ENCODE data around the gene OR10A4.

The OR10A4 gene

DNA sequence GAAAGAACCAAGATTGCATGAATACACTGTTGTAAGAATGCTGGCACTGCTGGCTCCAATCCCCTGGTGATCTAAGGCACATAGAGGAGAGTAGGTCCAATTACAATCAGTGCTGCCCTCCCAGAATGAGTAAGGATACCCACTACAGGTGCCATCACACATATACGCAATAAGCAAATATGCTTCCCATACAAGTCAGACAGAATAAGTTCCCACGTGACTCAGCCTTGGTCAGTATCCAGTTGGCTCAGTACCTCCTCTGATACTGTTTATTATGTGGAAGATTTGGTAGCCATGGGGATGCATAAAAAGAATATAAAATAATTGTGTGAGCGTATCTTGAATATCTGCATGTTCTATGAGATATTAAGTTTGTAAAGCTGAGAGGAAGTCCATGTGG, 35.5 kb downstream of the OR10A4 start:
- Histone ChIP-seq H3K9me3 (ENCODE audit: control insufficient read depth, low read length) (no peaks in the 10 kb centered on the region), H3K14ac (ENCODE audit: low read length in 2 of 2) (no peak overlapping the region), H2BK120ac (ENCODE audit: low read depth, low read length) (no peak overlapping the region), H3K27me3 (ENCODE audit: control insufficient read depth in 1 of 2, insufficient read depth in 1 of 2, low read length in 2 of 2) (no peaks in the 10 kb centered on the region), H3K23ac (ENCODE audit: low read length in 2 of 2) (no peak overlapping the region), H2BK5ac (ENCODE audit: low read depth, low read length, poor library complexity, severe bottlenecking) (no peak overlapping the region), H2AFZ (ENCODE audit: low read depth, low read length) (no peak overlapping the region), H3K27ac (ENCODE audit: low read length, poor library complexity, severe bottlenecking) (no peak overlapping the region), H3K79me1 (replicated peaks; ENCODE audit: low read length, poor library complexity, severe bottlenecking) (no peaks in the 10 kb centered on the region), H4K91ac (ENCODE audit: low read length) (no peak overlapping the region), H2BK15ac (ENCODE audit: low read depth, poor library complexity, severe bottlenecking) (no peak overlapping the region), H3K4me3 (ENCODE audit: insufficient read depth in 1 of 2, low read depth in 1 of 2, low read length in 2 of 2) (no peak overlapping the region), H3K4me2 (ENCODE audit: low read length, poor library complexity, severe bottlenecking) (no peak overlapping the region), H3K4me1 (ENCODE audit: control insufficient read depth, insufficient read depth, low read depth, low read length) (no peaks in the 10 kb centered on the region), H2AK5ac (ENCODE audit: low read length, severe bottlenecking) (no peak overlapping the region), H4K8ac (ENCODE audit: low read length) (no peak overlapping the region), H3K36me3 (ENCODE audit: control insufficient read depth in 1 of 2, insufficient read depth in 2 of 2, low read depth in 1 of 2, low read length in 2 of 2) (no peaks in the 10 kb centered on the region), H3K9ac (ENCODE audit: low read length) (no peak overlapping the region), H3K18ac (ENCODE audit: low read depth in 1 of 2, low read length in 2 of 2) (no peak overlapping the region), H2BK12ac (ENCODE audit: low read length in 2 of 2) (no peak overlapping the region), H3K4ac (ENCODE audit: low read depth in 1 of 2, low read length in 2 of 2) (no peak overlapping the region)
- WGBS: 94% methylated on average over 2 of the region's 3 CpGs
- DNase-seq: no peak

- 67% methylated on average over 1 of the region's 2 CpGs for WGBS
- no peak for DNase-seq
- Histone ChIP-seq H3K9me3 (ENCODE audit: control insufficient read depth, low read length) (no peaks in the 10 kb centered on the region), H3K4me3 (ENCODE audit: insufficient read depth in 1 of 2, low read depth in 1 of 2, low read length in 2 of 2) (no peak overlapping the region), H2BK15ac (ENCODE audit: low read depth, poor library complexity, severe bottlenecking) (no peak overlapping the region), H2BK12ac (ENCODE audit: low read length in 2 of 2) (no peak overlapping the region), H3K4ac (ENCODE audit: low read depth in 1 of 2, low read length in 2 of 2) (no peak overlapping the region), H3K4me1 (ENCODE audit: control insufficient read depth, insufficient read depth, low read depth, low read length) (no peaks in the 10 kb centered on the region), H3K79me1 (replicated peaks; ENCODE audit: low read length, poor library complexity, severe bottlenecking) (no peaks in the 10 kb centered on the region), H3K27ac (ENCODE audit: low read length, poor library complexity, severe bottlenecking) (no peak overlapping the region), H2BK120ac (ENCODE audit: low read depth, low read length) (no peak overlapping the region), H3K23ac (ENCODE audit: low read length in 2 of 2) (no peak overlapping the region), H4K91ac (ENCODE audit: low read length) (no peak overlapping the region), H3K36me3 (ENCODE audit: control insufficient read depth in 1 of 2, insufficient read depth in 2 of 2, low read depth in 1 of 2, low read length in 2 of 2) (no peaks in the 10 kb centered on the region), H3K18ac (ENCODE audit: low read depth in 1 of 2, low read length in 2 of 2) (no peak overlapping the region), H3K14ac (ENCODE audit: low read length in 2 of 2) (no peak overlapping the region), H3K4me2 (ENCODE audit: low read length, poor library complexity, severe bottlenecking) (no peak overlapping the region), H2AK5ac (ENCODE audit: low read length, severe bottlenecking) (no peak overlapping the region), H3K9ac (ENCODE audit: low read length) (no peak overlapping the region), H3K27me3 (ENCODE audit: control insufficient read depth in 1 of 2, insufficient read depth in 1 of 2, low read length in 2 of 2) (no peaks in the 10 kb centered on the region), H2AFZ (ENCODE audit: low read depth, low read length) (no peak overlapping the region), H4K8ac (ENCODE audit: low read length) (no peak overlapping the region), H2BK5ac (ENCODE audit: low read depth, low read length, poor library complexity, severe bottlenecking) (no peak overlapping the region)
These were observed 43.3 kb downstream of the OR10A4 start for GRCh38 chr11:6919698-6920097.

- DNase-seq: no peak
- H4K8ac ChIP-seq (ENCODE audit: low read length): no peak within 1 kb of the TSS
- no peak within 1 kb of the TSS for H3K14ac ChIP-seq (ENCODE audit: low read length in 2 of 2)
- no peaks in the 10 kb centered on the region for H3K9me3 ChIP-seq (ENCODE audit: control insufficient read depth, low read length)
- H3K36me3 ChIP-seq (ENCODE audit: control insufficient read depth in 1 of 2, insufficient read depth in 2 of 2, low read depth in 1 of 2, low read length in 2 of 2): no peaks in the 10 kb centered on the region
- H3K4me2 ChIP-seq (ENCODE audit: low read length, poor library complexity, severe bottlenecking): no peak within 1 kb of the TSS
- H3K4me1 ChIP-seq (ENCODE audit: control insufficient read depth, insufficient read depth, low read depth, low read length): no peaks in the 10 kb centered on the region
- H2BK12ac ChIP-seq (ENCODE audit: low read length in 2 of 2): no peak within 1 kb of the TSS
- no peaks in the 10 kb centered on the region for H3K27me3 ChIP-seq (ENCODE audit: control insufficient read depth in 1 of 2, insufficient read depth in 1 of 2, low read length in 2 of 2)
- H2BK15ac ChIP-seq (ENCODE audit: low read depth, poor library complexity, severe bottlenecking): no peak within 1 kb of the TSS
- no peak within 1 kb of the TSS for H3K4me3 ChIP-seq (ENCODE audit: insufficient read depth in 1 of 2, low read depth in 1 of 2, low read length in 2 of 2)
- H2BK5ac ChIP-seq (ENCODE audit: low read depth, low read length, poor library complexity, severe bottlenecking): no peak within 1 kb of the TSS
- no peak within 1 kb of the TSS for H2BK120ac ChIP-seq (ENCODE audit: low read depth, low read length)
- H3K23ac ChIP-seq (ENCODE audit: low read length in 2 of 2): no peak within 1 kb of the TSS
- H2AK5ac ChIP-seq (ENCODE audit: low read length, severe bottlenecking): no peak within 1 kb of the TSS
- H4K91ac ChIP-seq (ENCODE audit: low read length): no peak within 1 kb of the TSS
- no CpG with 5 or more reads among the region's 1 CpG for WGBS
- H3K9ac ChIP-seq (ENCODE audit: low read length): no peak within 1 kb of the TSS
- no peak within 1 kb of the TSS for H3K27ac ChIP-seq (ENCODE audit: low read length, poor library complexity, severe bottlenecking)
- H3K79me1 ChIP-seq (replicated peaks; ENCODE audit: low read length, poor library complexity, severe bottlenecking): no peaks in the 10 kb centered on the region
- H3K4ac ChIP-seq (ENCODE audit: low read depth in 1 of 2, low read length in 2 of 2): no peak within 1 kb of the TSS
- no peak within 1 kb of the TSS for H3K18ac ChIP-seq (ENCODE audit: low read depth in 1 of 2, low read length in 2 of 2)
- no peak within 1 kb of the TSS for H2AFZ ChIP-seq (ENCODE audit: low read depth, low read length)
These were observed 44.3 kb downstream of the OR10A4 start, which contains the start of gene OR2D3 for GRCh38 chr11:6920702-6921101. OR2D3 (plus strand) TSS chr11:6921002; CDS start chr11:6921002, 0 bp downstream.

- H3K4me3 ChIP-seq (ENCODE audit: insufficient read depth in 1 of 2, low read depth in 1 of 2, low read length in 2 of 2): no peak overlapping the region
- H3K27ac ChIP-seq (ENCODE audit: low read length, poor library complexity, severe bottlenecking): no peak overlapping the region
- no peaks in the 10 kb centered on the region for H3K36me3 ChIP-seq (ENCODE audit: control insufficient read depth in 1 of 2, insufficient read depth in 2 of 2, low read depth in 1 of 2, low read length in 2 of 2)
- H2AFZ ChIP-seq (ENCODE audit: low read depth, low read length): no peak overlapping the region
- no peak overlapping the region for H3K14ac ChIP-seq (ENCODE audit: low read length in 2 of 2)
- H3K4me2 ChIP-seq (ENCODE audit: low read length, poor library complexity, severe bottlenecking): no peak overlapping the region
- peaks cover 3% of the 10 kb centered on the region for H3K4me1 ChIP-seq (ENCODE audit: control insufficient read depth, insufficient read depth, low read depth, low read length)
- no peak overlapping the region for H2BK15ac ChIP-seq (ENCODE audit: low read depth, poor library complexity, severe bottlenecking)
- no peak overlapping the region for H3K23ac ChIP-seq (ENCODE audit: low read length in 2 of 2)
- H3K27me3 ChIP-seq (ENCODE audit: control insufficient read depth in 1 of 2, insufficient read depth in 1 of 2, low read length in 2 of 2): no peaks in the 10 kb centered on the region
- no peak overlapping the region for H4K8ac ChIP-seq (ENCODE audit: low read length)
- no peak overlapping the region for H3K4ac ChIP-seq (ENCODE audit: low read depth in 1 of 2, low read length in 2 of 2)
- H3K79me1 ChIP-seq (replicated peaks; ENCODE audit: low read length, poor library complexity, severe bottlenecking): peaks cover 4% of the 10 kb centered on the region
- H2AK5ac ChIP-seq (ENCODE audit: low read length, severe bottlenecking): no peak overlapping the region
- H3K9me3 ChIP-seq (ENCODE audit: control insufficient read depth, low read length): no peaks in the 10 kb centered on the region
- no peak overlapping the region for H3K9ac ChIP-seq (ENCODE audit: low read length)
- H3K18ac ChIP-seq (ENCODE audit: low read depth in 1 of 2, low read length in 2 of 2): no peak overlapping the region
- no peak overlapping the region for H2BK5ac ChIP-seq (ENCODE audit: low read depth, low read length, poor library complexity, severe bottlenecking)
- no peak for DNase-seq
- H4K91ac ChIP-seq (ENCODE audit: low read length): no peak overlapping the region
- no peak overlapping the region for H2BK120ac ChIP-seq (ENCODE audit: low read depth, low read length)
- no peak overlapping the region for H2BK12ac ChIP-seq (ENCODE audit: low read length in 2 of 2)
These were observed 48.7 kb downstream of the OR10A4 start for GRCh38 chr11:6925007-6925577.

Data from mesenchymal stem cell (in vitro differentiated cells and primary cell).